Ishikawa (cell line): ENCODE measurements around the gene ABHD2.

Experiments
- CEBPB ChIP-seq: IDR thresholded peaks from 2 replicates; pipeline ENCODE4 v1.6.1; 2012
- RAD21 ChIP-seq: IDR thresholded peaks from 2 replicates; pipeline ENCODE4 v1.6.1; 2012; ENCODE audit warnings: low read depth
- REST ChIP-seq: IDR thresholded peaks from 2 replicates; pipeline ENCODE4 v1.6.1; 2012; ENCODE audit warnings: low read depth, mild to moderate bottlenecking
- TAF1 ChIP-seq: IDR thresholded peaks from 2 replicates; pipeline ENCODE4 v1.6.1; 2012; ENCODE audit warnings: low read depth, mild to moderate bottlenecking

- TF ChIP-seq RAD21 (no peak), CEBPB (no peak), TAF1 (no peak), REST (no peak)
Measured at GRCh38 chr15:89184357-89184756, 96.1 kb downstream of the ABHD2 start.
